CD14-positive monocyte (primary cell): ENCODE measurements around the gene PFKM. TPM values are rescaled to one million over a fixed set of nuclear protein-coding genes. Genes with fewer than 3 reads are reported as not detected.

Source experiments
- DNase-seq, 3 donors: peaks; one replicate each; pipeline ENCODE4 v3.0.0-alpha.2; 2011 to 2022
- H2AFZ ChIP-seq: 2 replicates; pipeline ENCODE4 v1.6.0; 2012; ENCODE audit warnings: mild to moderate bottlenecking, low read depth, low read length, inconsistent platforms; ENCODE audit not compliant: insufficient read depth, poor library complexity, severe bottlenecking
- H3K27ac ChIP-seq, 2 donors: 1 replicate in 1 of 2; 2 replicates in 1 of 2; pipeline ENCODE4 v1.5.1; 2012 to 2013; ENCODE audit warnings: low read length in 2 of 2, control low read depth in 1 of 2, inconsistent platforms in 1 of 2, low read depth in 1 of 2, mild to moderate bottlenecking in 1 of 2
- H3K27me3 ChIP-seq, 2 donors: one replicate each; pipeline versions ENCODE4 v1.6.0 to v1.6.1; 2011 to 2013; ENCODE audit warnings: low read length in 2 of 2; ENCODE audit not compliant: control insufficient read depth in 2 of 2, insufficient read depth in 2 of 2
- H3K36me3 ChIP-seq, 2 donors: replicated peaks in 1 of 2; 1 replicate in 1 of 2; 2 replicates in 1 of 2; pipeline versions ENCODE4 v1.5.1 to v1.6.1; 2012 to 2013; ENCODE audit warnings: low read length in 2 of 2, control low read depth in 1 of 2, inconsistent platforms in 1 of 2, mild to moderate bottlenecking in 1 of 2; ENCODE audit not compliant: insufficient read depth in 2 of 2, control insufficient read depth in 1 of 2
- H3K4me1 ChIP-seq, 2 donors: 1 replicate in 1 of 2; 2 replicates in 1 of 2; pipeline versions ENCODE4 v1.5.1 to v1.6.1; 2012 to 2013; ENCODE audit warnings: low read length in 2 of 2, control low read depth in 1 of 2, inconsistent platforms in 1 of 2, mild to moderate bottlenecking in 1 of 2, moderate library complexity in 1 of 2; ENCODE audit not compliant: insufficient read depth in 2 of 2, control insufficient read depth in 1 of 2
- H3K4me2 ChIP-seq: replicated peaks from 2 replicates; pipeline ENCODE3; 2012; ENCODE audit warnings: low read length, moderate library complexity, mild to moderate bottlenecking; ENCODE audit not compliant: poor library complexity, severe bottlenecking; ENCODE audit errors: extremely low read depth
- H3K4me3 ChIP-seq, 3 experiments: fragments of 200-600 bp in 1 of 3; sonication (generic) in 1 of 3; replicated peaks in 1 of 3; 1 replicate in 2 of 3; 2 replicates in 1 of 3; pipeline ENCODE4 v1.5.1; 2011 to 2013; ENCODE audit warnings: low read length in 3 of 3, mild to moderate bottlenecking in 3 of 3, control low read depth in 2 of 3, low read depth in 2 of 3, inconsistent platforms in 1 of 3, moderate library complexity in 1 of 3
- H3K79me2 ChIP-seq: 2 replicates; pipeline ENCODE4 v1.6.0; 2012; ENCODE audit warnings: mild to moderate bottlenecking, control low read depth, inconsistent platforms, low read length, moderate library complexity; ENCODE audit not compliant: insufficient read depth
- H3K9ac ChIP-seq: 2 replicates; pipeline ENCODE4 v1.6.0; 2017; ENCODE audit warnings: low read length, mild to moderate bottlenecking; ENCODE audit not compliant: insufficient read depth, poor library complexity, severe bottlenecking
- H3K9me3 ChIP-seq, 2 donors: replicated peaks in 1 of 2; 1 replicate in 1 of 2; 2 replicates in 1 of 2; pipeline versions ENCODE4 v1.5.1 to v1.6.1; 2012 to 2013; ENCODE audit warnings: low read length in 2 of 2, control low read depth in 1 of 2; ENCODE audit not compliant: control insufficient read depth in 1 of 2, insufficient read depth in 1 of 2
- H4K20me1 ChIP-seq: 2 replicates; pipeline ENCODE4 v1.6.0; 2012; ENCODE audit warnings: mild to moderate bottlenecking, low read length, control low read depth, moderate library complexity; ENCODE audit not compliant: insufficient read depth
- H3K27ac Mint-ChIP-seq, 7 donors: one replicate each; pipeline ENCODE4 v1.8.0; 2020; ENCODE audit warnings: mild to moderate bottlenecking in 7 of 7, mixed read lengths in 7 of 7, moderate library complexity in 6 of 7, inconsistent platforms in 2 of 7
- H3K27me3 Mint-ChIP-seq, 3 donors: one replicate each; pipeline ENCODE4 v1.8.0; 2021 to 2022; ENCODE audit warnings: low read depth in 3 of 3, mild to moderate bottlenecking in 3 of 3, mixed read lengths in 3 of 3, moderate library complexity in 3 of 3, inconsistent platforms in 1 of 3
- H3K36me3 Mint-ChIP-seq, 2 donors: one replicate each; pipeline ENCODE4 v1.8.0; 2020; ENCODE audit warnings: mixed read lengths in 2 of 2, inconsistent platforms in 1 of 2, mild to moderate bottlenecking in 1 of 2
- H3K4me1 Mint-ChIP-seq: one replicate; pipeline ENCODE4 v1.8.0; 2020; ENCODE audit warnings: mild to moderate bottlenecking, mixed read lengths
- H3K4me3 Mint-ChIP-seq, 2 donors: one replicate each; pipeline ENCODE4 v1.8.0; 2020; ENCODE audit warnings: mild to moderate bottlenecking in 2 of 2, mixed read lengths in 2 of 2, moderate library complexity in 1 of 2
- H3K9me3 Mint-ChIP-seq, 7 donors: one replicate each; pipeline ENCODE4 v1.8.0; 2020 to 2022; ENCODE audit warnings: mixed read lengths in 7 of 7, mild to moderate bottlenecking in 6 of 7, moderate library complexity in 6 of 7, inconsistent platforms in 2 of 7
- WGBS: methylation state at CpG from one replicate; pipeline ENCODE4 v1.1.5; 2013; ENCODE audit warnings: missing lambda C conversion rate; ENCODE audit not compliant: insufficient coverage; 5-methylcytosine and 5-hydroxymethylcytosine counted together
- intact Hi-C, 2 donors: fragments of 100-400 bp; cut with micrococcal nuclease; formaldehyde crosslinking; loops; one replicate each; pipeline versions ENCODE4 v1.15.0 to v1.15.1; 2023
- polyA plus RNA-seq, 3 donors: library from polyadenylated mRNA; depleted of rRNA in 1 of 3; unstranded in 2 of 3; stranded (reverse) in 1 of 3; fragments of 300-500 nt in 2 of 3; fragments of >200 nt in 1 of 3; fragmentation: Illumina TruSeq in 2 of 3; gene quantifications; 1 replicate in 2 of 3; 2 replicates in 1 of 3; pipeline ENCODE4 v1.2.3, GENCODE V29; 2012 to 2021
- TF ChIP-seq, protein P1 (sequence below): fragments of 200-600 bp; IDR thresholded peaks from one replicate; pipeline ENCODE4 v1.8.0; 2022; ENCODE audit warnings: antibody characterized with exemption, mild to moderate bottlenecking

The PFKM gene
- polyA plus RNA-seq, 3 donors: 2.8 to 8.4 (median 3.0) TPM

DNA sequence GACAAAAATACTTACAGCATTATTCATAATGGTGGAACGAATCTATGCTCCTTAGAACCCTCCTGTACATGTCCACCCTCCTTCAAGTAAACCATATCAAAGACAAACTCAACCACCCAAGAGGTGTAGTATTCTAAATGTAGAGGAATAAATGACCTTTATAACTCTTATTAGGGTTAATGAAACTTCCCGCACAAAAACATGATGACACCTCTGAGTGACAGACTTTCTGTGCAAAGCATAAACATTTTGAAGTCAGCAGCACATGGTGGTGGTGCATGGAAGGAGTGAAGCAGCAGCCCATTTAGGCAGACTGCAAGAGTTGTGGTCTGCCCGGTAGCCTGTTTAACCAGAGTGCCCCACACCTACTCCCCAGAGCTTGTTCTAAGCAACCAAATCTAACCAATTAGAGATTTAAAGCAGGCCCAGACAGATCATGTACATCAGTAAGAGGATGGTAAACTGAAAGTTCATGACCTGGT is 38.8 kb downstream of the PFKM start:
- no CpG with 5 or more reads among the region's 3 CpGs for WGBS
- Histone ChIP-seq H3K27me3 (no peaks in the 10 kb centered on the region), H3K27ac (peak overlapping the region; percentile 74 to 88), H2AFZ (peak overlapping the region; percentile 94), H3K9me3 (no peaks in the 10 kb centered on the region), H3K4me2 (peak overlapping the region; percentile 79), H3K36me3 (peaks cover 10 to 11% of the 10 kb centered on the region in 2 donors), H3K4me1 (peaks cover 13 to 16% of the 10 kb centered on the region in 2 donors), H3K4me3 (peak overlapping the region; percentile 72 to 84 (median 82)), H3K9ac (peak overlapping the region; percentile 69), H4K20me1 (peaks cover 7% of the 10 kb centered on the region), H3K79me2 (peaks cover 39% of the 10 kb centered on the region)
- Mint-ChIP-seq H3K36me3 (peaks cover 9 to 17% of the 10 kb centered on the region in 2 donors), H3K27me3 (no peaks in the 10 kb centered on the region), H3K27ac (peak overlapping the region; percentile 92 to 96 (median 94)), H3K4me1 (peaks cover 18% of the 10 kb centered on the region), H3K4me3 (peak overlapping the region; percentile 89 to 96), H3K9me3 (no peaks in the 10 kb centered on the region)
- intact Hi-C loops: loop anchor here (2.0 to 10.0 kb wide), 4 partner anchors 41 to 193 kb away; partner anchors contain the start of genes SENP1 (in 2 of the 2) and TMEM106C (in 1 of the 2)
- TF ChIP-seq, protein P1, sequence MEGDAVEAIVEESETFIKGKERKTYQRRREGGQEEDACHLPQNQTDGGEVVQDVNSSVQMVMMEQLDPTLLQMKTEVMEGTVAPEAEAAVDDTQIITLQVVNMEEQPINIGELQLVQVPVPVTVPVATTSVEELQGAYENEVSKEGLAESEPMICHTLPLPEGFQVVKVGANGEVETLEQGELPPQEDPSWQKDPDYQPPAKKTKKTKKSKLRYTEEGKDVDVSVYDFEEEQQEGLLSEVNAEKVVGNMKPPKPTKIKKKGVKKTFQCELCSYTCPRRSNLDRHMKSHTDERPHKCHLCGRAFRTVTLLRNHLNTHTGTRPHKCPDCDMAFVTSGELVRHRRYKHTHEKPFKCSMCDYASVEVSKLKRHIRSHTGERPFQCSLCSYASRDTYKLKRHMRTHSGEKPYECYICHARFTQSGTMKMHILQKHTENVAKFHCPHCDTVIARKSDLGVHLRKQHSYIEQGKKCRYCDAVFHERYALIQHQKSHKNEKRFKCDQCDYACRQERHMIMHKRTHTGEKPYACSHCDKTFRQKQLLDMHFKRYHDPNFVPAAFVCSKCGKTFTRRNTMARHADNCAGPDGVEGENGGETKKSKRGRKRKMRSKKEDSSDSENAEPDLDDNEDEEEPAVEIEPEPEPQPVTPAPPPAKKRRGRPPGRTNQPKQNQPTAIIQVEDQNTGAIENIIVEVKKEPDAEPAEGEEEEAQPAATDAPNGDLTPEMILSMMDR: no peak
- DNase-seq: no peak

DNA sequence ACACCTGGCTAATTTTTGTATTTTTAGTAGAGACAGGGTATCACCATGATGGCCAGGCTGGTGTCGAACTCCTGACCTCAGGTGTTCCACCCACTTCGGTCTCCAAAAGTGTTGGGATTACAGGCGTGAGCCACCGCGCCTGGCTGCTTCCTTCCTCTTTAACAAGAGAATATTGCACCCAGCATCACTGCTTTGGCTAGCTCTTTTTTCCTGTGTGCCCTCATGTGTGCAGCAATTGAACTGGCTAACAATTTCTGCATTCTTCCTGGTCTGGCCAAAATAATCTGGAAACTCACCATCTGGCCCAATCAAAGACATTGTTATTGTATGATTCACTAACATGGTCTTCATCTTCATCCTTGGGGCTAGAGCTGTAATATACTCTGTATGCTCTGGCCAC is 40.9 kb downstream of the PFKM start:
- H3K79me2 ChIP-seq: peaks cover 20% of the 10 kb centered on the region
- peaks cover 0 to 2% of the 10 kb centered on the region in 2 donors for H3K27me3 ChIP-seq
- H2AFZ ChIP-seq: no peak overlapping the region
- no peaks in the 10 kb centered on the region for H3K9me3 ChIP-seq
- no peak overlapping the region for H3K27ac Mint-ChIP-seq
- TF ChIP-seq, protein P1: no peak
- no peaks in the 10 kb centered on the region for H4K20me1 ChIP-seq
- DNase-seq: no peak
- no peaks in the 10 kb centered on the region for H3K36me3 ChIP-seq
- H3K9ac ChIP-seq: no peak overlapping the region
- WGBS: 8% methylated on average over 5 of the region's 5 CpGs
- H3K27ac ChIP-seq: no peak overlapping the region
- no peaks in the 10 kb centered on the region for H3K36me3 Mint-ChIP-seq
- H3K4me3 ChIP-seq: no peak overlapping the region
- peaks cover 13 to 16% of the 10 kb centered on the region in 2 donors for H3K4me1 ChIP-seq
- H3K4me2 ChIP-seq: no peak overlapping the region
- no peaks in the 10 kb centered on the region for H3K27me3 Mint-ChIP-seq
- peaks cover 18% of the 10 kb centered on the region for H3K4me1 Mint-ChIP-seq
- no peaks in the 10 kb centered on the region for H3K9me3 Mint-ChIP-seq
- intact Hi-C loops: no loop called here
- no peak overlapping the region for H3K4me3 Mint-ChIP-seq
